Smooth muscle cell of trachea (primary cell): ENCODE measurements around the gene CEP97. TPM values are rescaled to one million over a fixed set of nuclear protein-coding genes. Genes with fewer than 3 reads are reported as not detected.

Experiments used
- total RNA-seq: library from RNA; depleted of rRNA; stranded (reverse); fragments of >200 nt; gene quantifications from 2 replicates; pipeline ENCODE4 v1.2.1, GENCODE V29; 2014

CEP97 gene, protein sequence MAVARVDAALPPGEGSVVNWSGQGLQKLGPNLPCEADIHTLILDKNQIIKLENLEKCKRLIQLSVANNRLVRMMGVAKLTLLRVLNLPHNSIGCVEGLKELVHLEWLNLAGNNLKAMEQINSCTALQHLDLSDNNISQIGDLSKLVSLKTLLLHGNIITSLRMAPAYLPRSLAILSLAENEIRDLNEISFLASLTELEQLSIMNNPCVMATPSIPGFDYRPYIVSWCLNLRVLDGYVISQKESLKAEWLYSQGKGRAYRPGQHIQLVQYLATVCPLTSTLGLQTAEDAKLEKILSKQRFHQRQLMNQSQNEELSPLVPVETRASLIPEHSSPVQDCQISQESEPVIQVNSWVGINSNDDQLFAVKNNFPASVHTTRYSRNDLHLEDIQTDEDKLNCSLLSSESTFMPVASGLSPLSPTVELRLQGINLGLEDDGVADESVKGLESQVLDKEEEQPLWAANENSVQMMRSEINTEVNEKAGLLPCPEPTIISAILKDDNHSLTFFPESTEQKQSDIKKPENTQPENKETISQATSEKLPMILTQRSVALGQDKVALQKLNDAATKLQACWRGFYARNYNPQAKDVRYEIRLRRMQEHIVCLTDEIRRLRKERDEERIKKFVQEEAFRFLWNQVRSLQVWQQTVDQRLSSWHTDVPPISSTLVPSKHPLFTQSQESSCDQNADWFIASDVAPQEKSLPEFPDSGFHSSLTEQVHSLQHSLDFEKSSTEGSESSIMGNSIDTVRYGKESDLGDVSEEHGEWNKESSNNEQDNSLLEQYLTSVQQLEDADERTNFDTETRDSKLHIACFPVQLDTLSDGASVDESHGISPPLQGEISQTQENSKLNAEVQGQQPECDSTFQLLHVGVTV
- 8.6 and 19.2 TPM in 2 replicates for total RNA-seq

DNA sequence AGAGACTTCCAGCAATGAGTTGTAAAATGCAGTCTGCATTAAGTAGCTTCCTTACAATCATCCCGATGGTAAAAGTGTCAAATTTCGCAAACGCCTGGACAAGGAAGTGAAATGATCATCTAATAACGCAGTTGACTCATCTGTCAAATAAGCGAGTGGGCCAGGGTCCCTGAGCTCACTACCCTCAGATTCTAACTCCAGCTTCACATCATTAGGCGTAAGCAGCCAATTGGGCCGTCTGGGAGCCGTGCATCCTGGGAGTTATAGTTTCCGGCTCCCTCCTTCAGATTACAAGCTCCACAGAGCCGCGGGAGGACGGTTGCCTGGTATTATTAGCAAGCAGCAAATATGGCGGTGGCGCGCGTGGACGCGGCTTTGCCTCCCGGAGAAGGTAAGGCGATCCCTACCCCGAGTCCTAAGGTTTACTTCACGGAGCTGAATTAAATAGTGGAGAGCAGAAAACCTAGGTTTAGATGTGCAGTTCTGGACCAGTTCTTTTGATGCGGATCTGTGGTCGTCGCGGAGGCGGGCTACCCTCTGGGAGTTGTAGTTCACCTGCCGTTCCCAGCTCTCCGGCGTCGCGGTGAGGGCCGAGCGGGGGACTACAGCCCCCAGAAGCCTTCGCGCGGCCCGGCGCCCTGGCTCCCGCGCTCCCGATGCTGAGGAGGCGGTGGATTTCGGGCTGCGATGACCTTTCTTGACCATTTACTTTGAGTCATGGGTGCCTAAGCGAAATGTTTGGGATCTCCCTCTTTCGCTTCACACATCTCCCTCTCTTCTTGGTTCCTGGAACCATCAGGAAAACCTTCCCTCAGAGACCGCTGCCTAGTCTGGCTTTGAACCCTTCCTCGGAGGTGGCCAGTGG, at the start of gene CEP97:
CEP97 (plus strand) TSS at position 286 of the 865 bp plus-strand sequence; CDS start at position 349, 63 bp downstream.

DNA sequence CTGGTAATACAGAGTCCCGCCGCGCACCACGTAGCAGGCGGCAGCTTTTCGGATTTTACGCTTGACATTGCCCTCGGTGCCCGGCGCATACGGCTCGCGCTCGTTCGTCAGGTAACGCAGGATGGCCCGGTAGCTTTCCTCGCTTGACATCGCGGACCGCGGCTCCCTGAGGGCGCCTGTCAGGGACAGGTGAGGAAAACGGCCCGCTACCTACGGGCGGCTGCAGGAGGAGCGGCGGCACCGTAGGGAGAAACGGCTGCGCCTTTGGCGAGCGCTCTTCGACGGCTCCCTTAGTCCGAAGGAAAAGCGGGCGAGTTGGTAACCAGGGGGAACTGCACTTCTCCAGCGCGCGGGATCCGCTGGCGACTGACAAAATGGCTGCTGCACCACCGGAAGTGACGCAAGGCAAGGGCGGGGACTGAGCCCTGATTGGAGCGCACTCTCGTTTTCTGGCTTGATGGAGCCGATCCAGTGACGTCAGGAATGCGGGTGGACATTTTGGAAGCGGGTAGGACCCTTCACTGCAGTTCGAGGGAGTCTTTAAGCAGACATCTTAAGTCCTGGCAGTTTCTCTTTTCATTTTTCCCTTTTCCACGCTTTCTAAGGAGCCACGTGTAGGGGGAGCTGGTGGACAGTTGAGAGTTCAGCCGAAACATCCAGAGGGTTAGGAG, 47.5 kb upstream of the CEP97 start, which contains the start of gene ZBTB11:
ZBTB11 (minus strand) TSS at position 368 of the 671 bp plus-strand sequence; CDS start at position 150, 218 bp downstream.

DNA sequence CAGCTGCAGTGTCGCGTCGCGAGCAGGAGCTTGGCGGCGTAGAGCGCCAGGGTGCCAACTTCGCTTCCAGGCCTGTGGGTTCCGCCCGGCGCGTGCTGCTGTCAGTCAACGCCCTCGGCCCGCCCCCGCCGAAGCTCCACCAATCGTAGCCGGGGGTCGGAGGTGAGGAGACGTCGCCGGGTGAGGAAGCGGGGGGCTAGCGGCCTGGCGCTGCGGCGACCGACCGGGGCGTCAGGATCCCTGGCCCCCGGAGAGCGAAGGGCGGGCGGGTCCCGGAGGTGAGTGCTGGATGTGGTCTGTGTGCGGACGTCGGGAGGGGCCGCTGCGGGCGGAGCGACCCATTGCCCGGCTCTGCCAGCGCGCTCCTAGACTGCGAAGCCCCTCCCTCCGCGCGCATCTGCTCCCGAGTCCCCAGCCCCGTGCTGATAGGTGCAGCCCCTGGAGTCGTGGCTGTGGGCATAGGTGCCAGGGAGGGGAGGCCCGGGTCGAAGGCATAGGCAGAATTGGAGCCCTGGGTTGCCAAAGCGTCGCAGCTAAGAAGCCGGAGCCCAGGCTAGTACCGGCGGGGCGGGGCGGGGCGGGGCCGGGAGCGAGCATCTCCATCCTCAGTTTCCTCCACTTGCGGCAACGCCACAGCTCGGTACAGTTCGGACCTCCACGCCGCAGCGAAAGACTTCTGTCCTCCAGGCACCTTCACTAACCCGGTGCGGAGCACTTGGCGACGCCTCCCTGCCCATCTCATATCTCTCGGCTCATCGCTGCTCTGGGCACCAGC, 54.8 kb downstream of the CEP97 start, which contains the start of gene NXPE3:
NXPE3 (plus strand) TSS at position 165 of the 775 bp plus-strand sequence. CDS start 6,386 bp downstream, outside the sequence.

Other genes starting within 250 kb of the CEP97 start
- 10.3 and 16.4 TPM in 2 replicates for gene SENP7, start 211.4 kb upstream of the CEP97 start, total RNA-seq
- gene TRMT10C, start 162.7 kb upstream of the CEP97 start, total RNA-seq: 21.3 and 34.8 TPM in 2 replicates
- gene PCNP, start 150.4 kb upstream of the CEP97 start, total RNA-seq: 93.8 and 116 TPM in 2 replicates
- gene ZBTB11, start 47.5 kb upstream of the CEP97 start, total RNA-seq: 22.5 and 23.0 TPM in 2 replicates
- gene RPL24, start 37.9 kb upstream of the CEP97 start, total RNA-seq: 1,908 and 1,929 TPM in 2 replicates
- gene NXPE3, start 54.6 kb downstream of the CEP97 start, total RNA-seq: 26.3 and 35.2 TPM in 2 replicates
- 20.9 and 23.5 TPM in 2 replicates for gene NFKBIZ, start 124.9 kb downstream of the CEP97 start, total RNA-seq